A172 (cell line): Measurements from ENCODE around the gene IPO13. TPM values are rescaled to one million over a fixed set of nuclear protein-coding genes. Genes with fewer than 3 reads are reported as not detected.

Experiments used
- DNase-seq: peaks from one replicate; pipeline ENCODE4 v3.0.0-alpha.2; 2015; ENCODE audit warnings: low spot score
- total RNA-seq: library from RNA; depleted of rRNA; stranded (reverse); fragments of >200 nt; shearing (Covaris generic); gene quantifications from 2 replicates; pipeline ENCODE4 v1.2.3, GENCODE V29; 2014; rRNA removed

IPO13 gene, protein sequence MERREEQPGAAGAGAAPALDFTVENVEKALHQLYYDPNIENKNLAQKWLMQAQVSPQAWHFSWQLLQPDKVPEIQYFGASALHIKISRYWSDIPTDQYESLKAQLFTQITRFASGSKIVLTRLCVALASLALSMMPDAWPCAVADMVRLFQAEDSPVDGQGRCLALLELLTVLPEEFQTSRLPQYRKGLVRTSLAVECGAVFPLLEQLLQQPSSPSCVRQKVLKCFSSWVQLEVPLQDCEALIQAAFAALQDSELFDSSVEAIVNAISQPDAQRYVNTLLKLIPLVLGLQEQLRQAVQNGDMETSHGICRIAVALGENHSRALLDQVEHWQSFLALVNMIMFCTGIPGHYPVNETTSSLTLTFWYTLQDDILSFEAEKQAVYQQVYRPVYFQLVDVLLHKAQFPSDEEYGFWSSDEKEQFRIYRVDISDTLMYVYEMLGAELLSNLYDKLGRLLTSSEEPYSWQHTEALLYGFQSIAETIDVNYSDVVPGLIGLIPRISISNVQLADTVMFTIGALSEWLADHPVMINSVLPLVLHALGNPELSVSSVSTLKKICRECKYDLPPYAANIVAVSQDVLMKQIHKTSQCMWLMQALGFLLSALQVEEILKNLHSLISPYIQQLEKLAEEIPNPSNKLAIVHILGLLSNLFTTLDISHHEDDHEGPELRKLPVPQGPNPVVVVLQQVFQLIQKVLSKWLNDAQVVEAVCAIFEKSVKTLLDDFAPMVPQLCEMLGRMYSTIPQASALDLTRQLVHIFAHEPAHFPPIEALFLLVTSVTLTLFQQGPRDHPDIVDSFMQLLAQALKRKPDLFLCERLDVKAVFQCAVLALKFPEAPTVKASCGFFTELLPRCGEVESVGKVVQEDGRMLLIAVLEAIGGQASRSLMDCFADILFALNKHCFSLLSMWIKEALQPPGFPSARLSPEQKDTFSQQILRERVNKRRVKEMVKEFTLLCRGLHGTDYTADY
- 23.9 and 25.2 TPM in 2 replicates for total RNA-seq

DNA sequence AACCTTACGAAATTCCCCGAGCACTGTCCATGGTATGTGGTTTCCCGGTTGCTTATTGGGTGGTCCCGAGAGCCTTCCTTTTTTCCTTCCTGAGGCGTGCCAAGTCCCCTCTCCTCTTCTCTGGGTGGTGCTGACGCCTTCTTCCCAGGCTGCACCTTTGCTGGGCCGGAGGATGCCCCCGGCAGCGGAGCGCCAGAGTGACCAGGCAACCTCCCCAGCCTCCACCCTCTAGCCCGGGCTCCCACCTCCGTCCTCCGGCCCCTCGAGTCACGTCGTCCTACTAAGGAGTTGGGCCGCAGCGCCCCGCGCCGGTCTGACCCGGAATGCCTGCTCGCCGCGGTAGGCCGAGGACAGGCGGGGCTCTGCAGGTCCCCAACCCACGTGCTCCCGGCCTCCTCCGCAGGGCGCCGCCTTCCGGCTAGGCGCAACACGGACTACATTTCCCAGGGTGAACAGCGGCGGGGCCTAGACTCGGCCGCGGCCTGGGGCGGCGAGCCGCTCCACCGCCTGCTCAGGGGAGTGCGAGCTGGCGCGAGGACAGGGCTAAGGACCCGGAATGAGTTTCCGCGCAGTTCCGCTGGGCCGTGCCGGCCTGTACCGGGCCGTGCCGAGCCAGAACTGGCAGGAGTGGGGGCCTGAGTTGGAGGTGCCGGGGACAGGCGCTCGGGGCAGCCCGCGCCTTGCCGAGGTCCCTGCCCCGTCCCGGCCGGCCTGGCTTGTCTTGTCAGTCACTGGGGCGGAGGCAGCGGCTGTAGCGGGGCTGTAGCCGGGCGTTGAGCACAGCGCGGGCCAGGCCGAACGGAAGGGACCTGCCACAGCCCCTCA lies at the start of gene IPO13:
TSS of gene IPO13 (plus strand) at position 715 of the 825 bp plus-strand sequence. CDS start 651 bp downstream, outside the sequence.
- DNase-seq = peak; percentile 84

GRCh38 chr1:43898981-43899380 lies 47.8 kb upstream of the IPO13 start:
- DNase-seq = no peak

- DNase-seq = no peak
Observed at GRCh38 chr1:43900386-43900785, 46.4 kb upstream of the IPO13 start.

DNA sequence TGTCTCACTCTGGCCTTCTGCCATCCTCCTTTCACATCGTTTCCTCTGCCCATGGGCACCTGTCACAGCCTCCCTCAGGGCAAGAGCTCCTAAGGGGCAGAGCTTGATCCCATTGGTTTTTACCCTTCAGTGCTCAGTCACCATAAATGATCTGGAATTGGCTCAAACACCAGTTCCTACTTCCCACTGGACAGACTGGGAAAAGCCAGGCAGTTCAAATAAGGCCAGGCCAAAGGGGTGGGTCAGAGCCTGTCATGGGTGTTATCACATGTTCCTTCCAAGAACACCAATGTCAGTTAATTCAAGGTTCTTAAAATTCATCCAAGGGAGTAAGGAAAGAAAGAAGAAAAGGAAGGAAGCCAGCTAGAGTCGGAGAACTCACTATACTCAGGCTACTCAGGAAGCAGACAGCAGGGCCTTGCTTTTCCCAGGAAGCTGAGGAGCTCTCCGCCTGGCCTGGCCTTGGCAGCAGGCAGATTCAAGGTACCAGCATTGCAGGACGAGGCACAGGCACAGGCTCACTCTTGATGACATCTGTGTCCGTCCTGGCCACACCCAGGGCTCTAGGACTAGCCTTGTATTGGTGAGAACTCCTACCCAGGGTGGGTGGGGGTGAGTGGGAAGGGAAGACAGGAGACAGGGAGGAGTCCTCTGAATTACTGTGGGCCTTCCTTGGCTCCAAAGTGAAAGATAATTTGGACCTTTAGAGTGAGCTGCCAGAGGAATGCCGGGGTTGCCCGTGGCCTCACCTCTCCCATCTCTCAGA lies 45.4 kb upstream of the IPO13 start:
- DNase-seq = no peak

DNA sequence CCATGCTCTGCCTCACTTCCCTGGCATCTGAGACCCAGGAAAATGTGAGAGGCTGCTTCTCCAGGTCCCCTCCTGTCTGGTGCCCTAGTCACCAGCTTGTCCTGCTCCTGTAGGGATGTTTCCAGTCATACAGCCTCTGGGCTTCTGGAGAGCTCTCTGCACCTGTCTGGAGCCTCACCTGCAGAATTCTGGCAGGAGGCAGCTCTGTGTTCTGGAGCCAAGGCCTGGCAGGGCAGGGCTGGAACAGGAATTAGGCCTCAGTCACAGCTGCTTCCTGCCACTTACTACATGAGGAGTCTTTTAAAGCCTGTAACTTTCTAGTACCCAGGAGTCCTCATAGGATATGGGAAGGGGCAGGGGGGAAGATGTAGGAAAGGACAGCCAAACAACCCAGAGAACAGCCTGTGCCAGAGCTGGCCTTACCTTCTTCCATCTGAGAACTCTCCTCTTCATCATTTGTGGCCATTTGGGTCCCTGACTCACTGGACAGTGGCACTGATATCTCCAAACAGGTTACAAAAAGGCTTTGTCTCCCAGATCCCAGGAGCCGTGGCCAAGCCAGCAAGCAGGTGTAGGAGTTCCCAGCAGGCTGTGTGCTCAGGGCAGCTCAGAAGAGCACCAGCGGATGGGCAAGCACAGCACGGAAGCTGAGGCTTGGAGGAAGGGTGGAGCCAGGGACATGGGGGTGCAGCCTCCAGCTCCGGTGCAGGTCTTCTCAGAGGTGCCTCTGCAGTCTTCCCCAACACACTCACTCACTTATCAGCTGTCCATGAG lies 44.5 kb upstream of the IPO13 start:
- no peak for DNase-seq

DNA sequence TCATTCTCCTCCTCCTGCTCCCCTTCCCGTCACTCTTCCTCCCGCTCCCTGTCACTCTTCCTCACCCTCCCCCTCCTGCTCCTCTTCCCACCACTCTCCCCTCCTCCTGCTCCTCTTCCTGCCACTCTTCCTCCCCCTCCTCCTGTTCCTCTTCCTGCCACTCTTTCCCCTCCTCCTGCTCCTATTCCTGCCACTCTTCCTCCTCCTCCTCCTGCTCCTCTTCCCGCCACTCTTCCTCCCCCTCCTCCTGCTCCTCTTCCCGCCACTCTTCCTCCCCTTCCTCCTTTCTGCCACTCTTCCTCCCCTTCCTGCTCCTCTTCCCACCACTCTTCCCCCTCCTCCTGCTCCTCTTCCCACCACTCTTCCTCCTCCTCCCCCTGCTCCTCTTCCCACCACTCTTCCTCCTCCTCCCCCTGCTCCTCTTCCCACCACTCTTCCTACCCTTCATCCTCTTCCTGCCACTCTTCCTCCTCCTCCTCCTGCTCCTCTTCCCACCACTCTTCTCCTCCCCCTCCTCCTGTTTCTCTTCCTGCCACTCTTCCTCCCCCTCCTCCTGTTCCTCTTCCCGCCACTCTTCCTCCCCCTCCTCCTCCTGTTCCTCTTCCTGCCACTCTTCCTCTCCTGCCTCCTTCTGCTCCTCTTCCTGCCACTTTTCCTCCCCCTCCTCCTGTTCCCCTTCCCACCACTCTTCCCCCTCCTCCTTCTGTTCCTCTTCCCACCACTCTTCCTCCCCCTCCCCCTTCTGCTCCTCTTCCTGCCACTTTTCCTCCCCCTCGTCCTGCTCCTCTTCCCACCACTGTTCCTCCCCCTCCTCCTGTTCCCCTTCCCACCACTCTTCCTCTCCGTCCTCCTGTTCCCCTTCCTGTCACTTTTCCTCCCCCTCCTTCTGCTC lies 41.8 kb upstream of the IPO13 start:
- no peak for DNase-seq

- no peak for DNase-seq
Observed at GRCh38 chr1:43908226-43908625, 38.5 kb upstream of the IPO13 start.

GRCh38 chr1:43908858-43909257 lies 37.9 kb upstream of the IPO13 start:
- no peak for DNase-seq

DNA sequence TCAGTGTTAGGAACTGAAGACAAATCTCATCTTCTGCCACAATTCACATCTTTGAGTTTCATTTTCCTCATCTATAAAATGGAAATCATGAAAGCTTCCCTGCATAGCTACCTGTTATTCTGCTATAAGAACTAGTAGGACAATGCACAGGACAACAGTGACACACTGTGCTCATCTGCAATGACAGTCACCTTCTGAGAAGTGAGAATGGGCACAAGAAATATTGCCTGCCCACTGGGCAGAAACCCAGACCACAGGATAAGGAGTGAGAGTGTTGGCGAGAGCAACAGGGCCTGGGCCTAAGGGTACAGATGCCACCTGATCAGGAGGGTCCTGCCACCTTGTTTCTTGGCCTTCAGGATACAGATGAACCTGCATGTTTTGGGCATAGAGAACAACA lies 36.4 kb upstream of the IPO13 start:
- DNase-seq = no peak

- no peak for DNase-seq
Observed at GRCh38 chr1:43912607-43913006, 34.1 kb upstream of the IPO13 start.

- DNase-seq = no peak
Observed at GRCh38 chr1:43913051-43913501, 33.7 kb upstream of the IPO13 start.

DNA sequence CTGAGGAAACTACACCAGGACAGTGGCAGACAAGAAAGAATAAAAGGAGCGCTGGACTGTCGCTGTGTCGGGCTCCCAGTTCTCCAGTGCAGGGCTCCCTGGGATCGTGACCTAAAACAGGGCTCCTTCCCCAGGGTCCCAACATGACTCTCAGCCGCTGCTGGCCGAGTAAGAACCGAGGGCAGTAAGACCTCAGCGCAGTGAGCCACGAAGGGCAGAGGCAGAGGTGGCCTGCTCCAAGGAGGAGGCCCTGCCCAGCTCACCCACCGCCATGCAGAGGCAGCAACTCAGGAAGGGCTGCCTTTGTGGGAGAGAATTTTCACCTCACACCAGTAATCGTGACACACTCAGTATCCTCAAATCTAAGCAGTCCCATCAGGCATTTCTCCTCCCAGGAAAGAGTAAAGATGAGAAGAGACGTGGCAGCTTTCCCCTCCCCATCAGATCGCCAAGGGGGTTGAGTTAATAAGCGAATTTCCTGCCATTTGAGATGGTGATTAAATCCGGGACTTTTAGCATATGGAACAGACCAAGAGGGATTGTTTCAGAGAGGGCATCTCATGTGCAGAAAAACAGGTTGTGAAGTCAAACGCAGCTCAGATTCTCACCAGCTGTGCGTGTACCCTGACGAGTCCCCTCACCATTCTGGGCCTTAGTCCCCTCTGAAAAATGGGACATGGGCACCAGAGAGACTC lies 32.9 kb upstream of the IPO13 start:
- no peak for DNase-seq

GRCh38 chr1:43914576-43915525 lies 31.9 kb upstream of the IPO13 start:
- DNase-seq = no peak

- DNase-seq = no peak
Observed at GRCh38 chr1:43919906-43920305, 26.8 kb upstream of the IPO13 start.

GRCh38 chr1:43921022-43921421 lies 25.7 kb upstream of the IPO13 start:
- DNase-seq = no peak

DNA sequence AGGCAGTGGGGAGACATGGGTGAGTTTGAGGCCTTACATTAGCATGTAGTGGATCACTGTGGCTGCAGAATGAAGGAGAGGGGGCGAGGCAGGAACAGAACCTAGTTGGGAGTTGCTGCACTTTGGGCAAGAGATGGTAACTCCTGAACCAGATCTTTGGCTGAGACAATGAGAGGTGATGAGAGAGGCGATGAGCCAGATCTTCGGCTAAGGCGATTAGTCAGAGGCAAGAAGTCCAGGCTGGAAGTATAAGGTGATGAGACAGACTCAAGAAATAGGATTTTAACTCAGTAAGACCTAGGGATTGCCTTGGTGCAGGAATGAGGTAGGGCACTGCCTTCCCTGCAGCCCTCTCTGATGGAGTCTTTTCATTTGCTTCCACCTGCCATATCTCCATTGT lies 22.2 kb upstream of the IPO13 start:
- no peak for DNase-seq

DNA sequence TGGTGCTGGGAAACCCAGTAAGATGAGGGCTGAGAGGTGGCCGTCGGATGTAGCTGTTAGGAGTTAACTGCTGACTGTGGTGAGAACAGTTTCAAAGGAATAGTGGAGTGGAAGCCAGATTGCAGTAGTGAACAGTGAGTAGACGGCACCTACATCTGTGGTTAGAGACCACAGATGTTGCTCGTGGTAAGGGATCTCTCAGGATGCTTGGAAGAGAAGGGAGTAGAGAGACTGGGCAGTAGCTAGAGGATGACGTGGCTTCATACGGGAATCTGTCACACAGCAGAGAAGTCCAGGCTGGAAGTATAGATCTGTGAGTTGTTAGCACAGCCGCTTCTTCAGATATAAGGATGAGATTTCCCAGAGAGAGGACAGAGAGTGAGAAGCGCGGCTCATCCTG lies 20.9 kb upstream of the IPO13 start:
- no peak for DNase-seq
